GM19035 (cell line): ENCODE results near the gene SYMPK.
A peak's percentile ranks its signal among the peaks of the same experiment; 100 is the strongest.

Experiments used
- ATAC-seq: cut with Tn5 transposase; IDR thresholded peaks from one replicate; pipeline ENCODE4 v1.9.1; 2021; ENCODE audit not compliant: unreplicated experiment

Gene SYMPK

DNA sequence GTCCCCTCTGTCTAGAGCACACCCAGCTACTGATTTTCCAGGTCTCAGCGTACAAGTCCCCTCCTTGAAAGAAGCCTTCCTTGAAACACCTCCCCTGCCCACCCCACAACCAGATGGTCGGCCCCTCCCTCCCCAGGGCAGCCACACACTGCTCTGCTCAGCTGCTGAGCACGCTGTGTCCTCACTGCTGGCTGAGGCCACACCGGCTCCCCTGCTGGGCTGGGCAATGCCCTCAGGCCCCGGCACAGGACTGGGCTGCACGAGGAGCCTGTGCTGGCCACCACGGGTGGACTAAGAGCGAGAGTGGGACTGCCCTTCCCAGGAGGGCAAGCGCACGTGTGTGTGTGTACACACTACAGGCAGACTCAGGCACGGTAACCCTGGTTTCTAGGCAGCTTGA is 36.0 kb downstream of the SYMPK start:
- no peak for ATAC-seq

GRCh38 chr19:45825917-45826893 is 36.7 kb downstream of the SYMPK start:
- ATAC-seq, result no peak

DNA sequence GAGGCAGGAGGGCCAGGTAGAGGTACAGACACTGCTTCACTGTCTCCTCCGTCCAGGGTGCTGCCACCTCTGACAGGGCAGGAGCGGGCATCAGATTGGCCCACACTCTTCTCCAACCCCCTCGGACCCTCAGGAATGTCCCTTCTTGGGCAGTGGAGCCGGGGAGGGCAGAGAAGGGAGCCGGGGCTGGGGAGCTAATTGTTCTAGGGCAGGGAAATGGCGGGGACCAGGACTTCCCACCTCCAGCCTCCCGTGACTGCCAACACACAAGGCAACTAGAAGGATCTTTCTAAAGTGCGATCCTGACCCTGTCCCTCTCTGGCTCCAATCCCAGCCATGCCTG is 37.7 kb downstream of the SYMPK start:
- ATAC-seq, result no peak

DNA sequence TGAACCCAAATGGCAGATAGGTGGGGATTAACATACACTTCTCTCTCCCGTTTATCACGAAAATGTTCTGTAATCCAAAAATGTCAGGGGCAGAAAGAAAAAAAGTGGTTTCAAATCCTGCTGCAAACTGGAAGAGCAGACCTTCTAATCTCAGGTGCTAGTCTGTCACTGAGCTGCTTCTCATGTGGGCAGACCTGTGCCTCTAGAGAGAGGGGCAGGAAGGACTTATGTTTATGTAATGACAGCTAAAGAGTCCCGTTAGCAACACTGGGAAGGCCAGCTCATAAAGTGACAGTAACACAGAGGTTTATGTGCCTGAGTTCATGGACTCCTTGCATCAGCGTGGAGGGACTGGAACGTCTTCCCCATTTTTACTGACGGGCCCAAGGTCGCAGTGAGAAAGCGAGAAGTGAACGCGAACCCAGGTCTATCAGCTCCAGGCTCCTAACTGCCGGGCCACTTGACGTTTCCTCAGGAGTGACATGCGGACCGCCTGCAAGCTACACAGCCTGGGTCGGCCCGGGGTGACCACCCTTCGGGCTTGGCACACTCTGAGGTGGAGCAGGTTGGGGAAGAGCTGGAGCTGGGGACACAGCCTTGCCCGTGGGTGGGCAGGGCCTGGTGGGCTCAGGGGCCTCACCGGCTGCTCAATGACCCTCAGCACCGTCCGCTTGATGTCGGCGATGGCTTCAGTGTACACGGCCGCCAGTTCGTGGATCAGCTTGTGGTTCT is 38.2 kb downstream of the SYMPK start:
- ATAC-seq, result no peak

GRCh38 chr19:45824041-45824471 is 38.9 kb downstream of the SYMPK start:
- no peak for ATAC-seq

DNA sequence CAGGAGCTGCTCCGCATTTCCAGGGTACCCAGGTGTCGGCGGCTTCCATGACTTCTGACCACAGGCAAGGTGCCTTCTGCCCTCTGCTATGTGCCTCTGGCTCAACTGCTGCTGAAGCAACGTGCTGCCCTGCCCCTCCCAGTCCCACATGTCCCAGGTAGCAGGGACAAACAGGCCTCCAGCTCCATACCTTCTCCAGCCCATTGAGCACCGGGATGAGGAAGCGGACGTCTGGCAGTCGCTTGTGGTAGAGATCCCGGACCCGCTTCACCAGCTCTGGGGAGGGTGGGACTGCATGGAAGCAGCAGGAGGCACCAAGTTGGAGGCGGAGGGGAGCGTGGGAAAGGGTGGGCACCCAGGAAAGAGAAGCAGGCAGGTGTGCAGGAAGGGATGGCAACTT is 39.8 kb downstream of the SYMPK start:
- no peak for ATAC-seq

GRCh38 chr19:45822716-45823115 is 40.2 kb downstream of the SYMPK start:
- no peak for ATAC-seq

- no peak for ATAC-seq
These were observed 41.4 kb downstream of the SYMPK start for GRCh38 chr19:45821570-45821969.

- ATAC-seq, result no peak
These were observed 41.8 kb downstream of the SYMPK start for GRCh38 chr19:45821103-45821521.

DNA sequence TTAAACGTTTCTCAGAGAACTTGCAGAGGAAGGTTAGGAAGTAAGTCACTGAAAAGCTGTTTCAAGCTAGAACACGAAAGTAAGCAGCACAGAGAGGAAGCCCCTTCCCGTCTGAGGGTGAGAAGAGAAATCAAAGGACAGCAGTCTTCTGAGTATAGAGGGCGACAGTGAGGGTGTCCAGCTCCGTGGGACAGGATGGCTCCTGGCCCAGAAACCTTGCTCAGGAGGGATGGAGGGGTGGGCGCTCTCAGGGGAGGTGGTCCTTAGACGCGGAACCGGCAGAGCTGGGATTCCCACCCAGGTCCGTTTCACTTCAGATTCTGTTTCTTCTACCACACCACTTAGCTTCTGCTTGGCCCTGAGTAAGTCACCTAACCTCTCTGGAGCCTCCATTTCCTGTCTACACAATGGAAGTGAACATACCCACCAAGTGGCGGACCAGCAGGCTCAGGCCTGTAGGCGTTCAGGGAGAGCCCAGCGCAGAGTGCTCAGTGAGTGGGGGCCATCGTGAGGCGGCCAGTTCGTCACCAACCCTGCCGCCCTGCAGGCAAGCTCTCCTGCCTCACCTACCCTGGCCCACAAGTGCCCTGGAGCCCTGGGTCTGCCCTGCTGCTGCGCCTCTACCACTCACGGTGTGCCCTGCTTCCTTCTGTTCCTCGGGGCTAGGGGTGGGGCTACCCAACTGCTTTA is 42.4 kb downstream of the SYMPK start:
- no peak for ATAC-seq

GRCh38 chr19:45819769-45820168 is 43.2 kb downstream of the SYMPK start:
- ATAC-seq, result no peak

DNA sequence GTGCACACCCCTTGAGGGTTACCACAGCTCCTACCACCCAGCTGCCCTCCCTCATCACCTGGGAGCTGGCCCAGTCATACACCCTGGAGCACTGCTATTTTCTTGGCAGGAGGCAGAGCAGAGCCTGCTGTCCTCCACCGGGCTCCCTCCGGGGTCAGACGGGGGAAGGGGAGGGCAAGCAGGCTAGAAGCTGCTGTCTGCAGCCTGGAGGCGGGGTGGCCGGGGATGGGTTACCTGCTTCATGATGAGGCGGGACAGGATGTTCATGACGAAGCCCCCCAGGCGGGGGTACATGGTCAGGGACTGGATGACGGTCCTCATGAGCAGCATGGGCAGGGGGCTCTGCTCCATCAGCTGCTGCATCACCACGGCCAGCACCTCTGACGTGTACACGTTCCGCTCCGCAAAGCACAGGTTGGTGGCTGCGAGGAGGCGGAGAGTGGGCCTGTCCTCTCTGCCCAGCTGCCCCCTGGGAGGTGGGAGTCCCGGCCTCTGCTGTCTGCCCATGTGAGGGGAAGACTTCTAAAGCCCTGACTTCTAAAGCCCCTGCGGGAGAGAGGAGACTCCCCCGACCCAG is 45.1 kb downstream of the SYMPK start:
- no peak for ATAC-seq

- peak; percentile 85 for ATAC-seq
These were observed 45.8 kb downstream of the SYMPK start for GRCh38 chr19:45817010-45817724.

GRCh38 chr19:45816236-45817009 is 46.5 kb downstream of the SYMPK start:
- ATAC-seq, result no peak

DNA sequence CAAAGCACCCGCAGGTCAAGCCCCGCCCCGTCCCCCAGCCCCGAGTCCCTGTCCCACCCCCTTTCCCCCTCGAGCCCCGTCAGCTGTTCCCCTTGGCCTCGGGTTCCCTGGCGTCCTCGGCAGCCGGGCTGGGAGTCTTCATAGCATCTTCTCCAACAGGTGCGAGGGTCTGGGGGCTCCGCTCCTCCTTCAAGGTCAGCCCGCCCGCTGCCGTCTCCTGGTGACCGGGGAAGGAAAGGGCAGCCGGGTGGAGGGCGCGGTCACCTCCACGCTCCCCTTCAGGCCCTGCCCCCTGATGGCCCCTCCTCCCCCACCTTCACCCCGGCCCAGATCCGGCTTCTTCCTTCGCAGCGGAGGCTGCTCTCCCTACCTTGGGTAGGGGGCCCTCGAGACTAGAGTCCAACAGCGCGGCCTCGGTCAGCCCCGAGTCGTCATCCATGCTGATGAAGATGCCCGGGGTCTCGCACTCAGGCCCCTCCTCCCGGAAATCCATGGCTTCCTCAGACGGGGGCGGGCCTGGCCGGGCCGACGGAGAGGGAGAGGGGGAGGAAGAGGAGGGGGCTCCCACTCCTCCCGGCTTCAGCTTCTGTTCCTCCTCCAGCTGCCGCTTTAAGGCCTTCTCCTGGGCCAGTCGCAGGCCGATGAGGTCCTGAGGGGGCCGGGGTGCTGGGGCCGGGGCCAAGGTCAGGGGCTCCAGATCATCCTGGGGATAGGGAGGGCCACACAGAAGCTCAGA is 47.3 kb downstream of the SYMPK start:
- no peak for ATAC-seq

DNA sequence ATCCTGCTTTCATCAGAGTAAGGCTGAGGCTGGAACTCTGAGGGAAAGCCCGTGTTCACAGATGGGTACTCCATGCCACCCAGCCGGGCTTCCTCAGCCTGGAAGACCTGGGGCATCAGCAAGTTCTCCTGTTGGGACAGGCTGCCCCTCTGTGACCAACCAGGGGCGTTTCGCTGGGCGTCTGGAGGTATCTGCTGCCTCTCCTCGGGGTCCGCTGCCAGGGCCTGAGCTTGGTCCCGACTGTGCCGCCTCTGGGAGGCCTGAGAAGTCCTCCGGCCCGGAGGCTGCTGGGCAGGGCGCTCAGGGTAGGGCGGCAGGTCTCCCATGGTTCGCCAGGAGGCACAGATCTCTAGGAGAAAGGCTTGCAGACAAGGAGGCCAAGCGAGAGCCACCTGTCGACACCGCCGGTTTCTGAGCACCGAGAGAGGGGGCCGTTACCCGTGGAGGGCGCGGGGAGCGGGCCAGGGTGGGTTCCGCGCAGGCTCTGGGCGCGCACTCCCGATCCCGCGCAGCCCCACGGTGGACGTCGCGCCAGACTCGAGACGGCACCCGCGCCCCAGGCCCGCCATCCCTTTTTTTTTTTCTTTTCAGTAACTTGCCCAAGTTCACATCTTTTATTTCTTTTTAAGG is 48.0 kb downstream of the SYMPK start, which contains the start of gene RSPH6A:
TSS of gene RSPH6A (minus strand) at position 458 of the 630 bp plus-strand sequence. CDS start at position 326, 132 bp downstream.
- no peak for ATAC-seq

DNA sequence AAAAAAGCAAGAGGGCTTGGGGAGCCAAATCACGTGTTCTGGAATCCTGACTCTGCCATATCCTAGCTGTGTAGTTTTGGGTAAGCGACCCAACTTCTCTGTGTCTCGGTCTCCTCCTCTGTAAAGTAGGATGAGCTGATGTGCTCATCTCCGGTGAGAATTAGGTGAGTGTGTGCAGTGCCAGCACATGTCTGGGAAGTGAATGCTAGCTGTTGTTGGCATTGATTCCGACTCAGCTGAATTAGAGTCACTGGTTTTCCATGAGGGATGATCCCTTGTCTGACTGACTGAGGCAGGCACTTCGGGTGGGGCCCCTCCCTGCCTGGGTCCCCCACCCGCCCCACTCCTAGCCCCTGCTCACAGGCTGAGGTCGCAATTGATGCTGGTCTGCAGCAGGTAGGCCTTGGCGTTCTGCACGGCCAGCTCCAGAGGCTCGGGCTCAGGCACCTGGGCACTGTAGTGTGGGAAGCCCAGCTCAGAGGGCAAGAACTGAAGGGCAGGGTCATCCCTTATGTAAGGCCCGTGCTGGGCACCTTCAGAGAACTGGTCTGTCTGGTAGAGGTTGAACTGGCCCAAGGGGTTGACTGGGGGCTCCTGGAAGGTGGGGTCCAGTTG is 48.7 kb downstream of the SYMPK start:
- ATAC-seq, result no peak

- ATAC-seq, result no peak
These were observed 50.6 kb downstream of the SYMPK start for GRCh38 chr19:45812297-45812696.
